RKO (cell line): ENCODE data around the gene ARHGAP28.
A peak's percentile ranks its signal among the peaks of the same experiment; 100 is the strongest.
"Not testable (repeated sequence)": the region's sequence is repeated elsewhere in the genome, so short reads cannot be mapped to it uniquely, and the experiment has no call there.

Experiments
- DNase-seq: peaks from one replicate; pipeline ENCODE4 v3.0.0-alpha.2; 2016; ENCODE audit warnings: low spot score

Gene ARHGAP28

DNA sequence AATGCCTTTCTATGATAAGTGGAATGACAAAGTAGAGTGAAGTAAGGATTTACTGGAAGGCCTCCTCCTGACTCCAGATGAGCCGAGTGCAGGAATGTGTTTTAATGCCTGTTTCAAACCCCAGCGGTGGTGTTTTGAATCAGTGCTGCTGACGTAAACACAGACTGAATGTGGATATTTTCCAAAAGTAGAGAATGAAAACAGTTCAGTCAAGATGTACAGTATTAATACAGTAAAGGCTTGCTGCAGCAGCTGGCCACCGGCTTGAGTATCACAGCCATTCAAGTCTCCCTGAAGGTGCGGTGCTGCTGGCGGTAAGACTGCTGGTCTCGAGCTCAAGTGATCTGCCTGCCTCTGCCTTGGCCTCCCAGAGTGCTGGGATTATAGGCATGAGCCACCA lies 46.7 kb downstream of the ARHGAP28 start:
- no peak for DNase-seq

- DNase-seq = no peak
Observed at GRCh38 chr18:6777509-6777908, 48.0 kb downstream of the ARHGAP28 start.

- DNase-seq = no peak
Observed at GRCh38 chr18:6778459-6779247, 49.1 kb downstream of the ARHGAP28 start.

GRCh38 chr18:6781142-6781714 lies 51.7 kb downstream of the ARHGAP28 start:
- DNase-seq = no peak

GRCh38 chr18:6781796-6782195 lies 52.3 kb downstream of the ARHGAP28 start:
- DNase-seq = peak; percentile 3

DNA sequence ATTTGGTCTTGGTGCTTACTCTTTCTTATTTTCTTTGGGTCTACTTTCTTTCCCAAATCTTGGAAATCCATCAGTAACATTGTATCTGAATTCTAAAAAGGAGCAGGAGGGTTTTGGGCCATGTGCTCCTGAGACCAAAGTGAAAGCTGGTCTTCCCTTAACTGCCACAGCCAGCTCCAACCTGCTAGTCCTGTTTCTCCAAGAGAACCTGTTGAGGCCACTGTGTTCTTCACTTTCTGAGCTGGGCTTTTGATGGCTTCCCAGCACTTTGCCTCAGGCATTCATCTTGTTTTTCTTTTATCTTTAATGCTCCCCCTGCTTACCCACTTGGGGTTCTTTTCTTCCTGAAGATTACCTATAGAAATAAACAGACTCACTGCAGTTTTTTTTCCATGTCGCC lies 53.3 kb downstream of the ARHGAP28 start:
- DNase-seq = no peak

- no peak for DNase-seq
Observed at GRCh38 chr18:6784046-6784445, 54.5 kb downstream of the ARHGAP28 start.

GRCh38 chr18:6785001-6785400 lies 55.5 kb downstream of the ARHGAP28 start:
- DNase-seq = no peak

- DNase-seq = no peak
Observed at GRCh38 chr18:6785411-6785810, 55.9 kb downstream of the ARHGAP28 start.

- no peak for DNase-seq
Observed at GRCh38 chr18:6792391-6792790, 62.9 kb downstream of the ARHGAP28 start.

- DNase-seq = no peak
Observed at GRCh38 chr18:6793455-6793854, 63.9 kb downstream of the ARHGAP28 start.

DNA sequence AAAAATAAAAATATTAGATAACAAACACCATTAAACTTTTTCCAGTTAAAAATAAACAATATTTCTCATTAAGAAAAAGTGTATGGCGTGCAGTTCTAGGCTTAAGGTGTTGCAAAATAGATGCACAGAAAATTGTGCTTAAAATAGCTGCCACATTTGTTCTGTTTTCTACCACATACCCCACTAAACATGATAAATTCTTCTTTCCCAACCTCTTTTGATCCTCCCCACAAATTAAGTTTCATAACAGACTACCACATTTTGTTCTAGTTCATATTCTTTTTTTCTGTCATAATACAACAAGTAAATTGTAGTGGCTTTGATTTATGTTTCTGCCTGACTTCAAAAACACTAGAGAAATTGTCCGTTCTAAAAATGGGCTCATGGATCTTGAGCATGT lies 64.5 kb downstream of the ARHGAP28 start:
- DNase-seq = no peak

- DNase-seq = no peak
Observed at GRCh38 chr18:6795307-6795706, 65.8 kb downstream of the ARHGAP28 start.

DNA sequence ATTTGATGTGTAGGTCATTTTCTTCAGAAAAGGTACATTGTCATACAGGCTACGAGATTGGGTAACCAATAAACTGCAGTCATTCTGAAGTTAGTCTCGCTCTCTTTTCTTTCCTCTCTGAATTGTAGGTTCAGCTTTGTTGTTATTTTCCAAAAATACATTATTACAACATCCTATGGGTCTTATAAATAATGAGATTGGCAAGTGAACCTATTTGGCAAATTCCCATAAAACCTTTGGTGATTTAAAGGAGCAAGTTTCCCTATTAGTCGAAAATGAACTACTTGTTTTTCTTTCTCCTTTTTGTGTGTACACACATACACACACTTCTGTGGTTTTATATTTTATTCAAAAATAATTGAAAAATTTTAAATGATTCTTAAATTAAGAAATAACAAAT lies 67.0 kb downstream of the ARHGAP28 start:
- DNase-seq = no peak

DNA sequence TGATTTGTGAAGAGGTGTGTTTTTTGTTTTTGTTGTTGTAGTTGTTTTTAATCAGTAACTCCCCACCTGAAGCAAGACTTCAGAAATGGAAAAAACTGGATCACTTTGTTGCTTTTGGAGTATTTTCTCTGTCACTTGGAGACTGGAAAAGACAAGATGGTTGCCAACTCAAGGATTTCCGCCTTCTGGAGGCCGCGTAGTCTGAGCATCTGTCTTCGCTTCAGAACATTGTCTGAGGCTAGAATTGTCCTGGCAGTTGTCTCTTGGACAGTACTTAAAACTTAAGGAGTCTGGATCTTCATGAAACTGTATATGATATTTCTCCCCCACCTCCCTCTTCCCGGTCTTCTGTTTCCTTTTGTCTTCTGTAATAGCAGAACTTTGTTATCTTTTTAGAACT lies 67.7 kb downstream of the ARHGAP28 start:
- DNase-seq = no peak

GRCh38 chr18:6798896-6799295 lies 69.4 kb downstream of the ARHGAP28 start:
- no peak for DNase-seq

GRCh38 chr18:6800309-6800708 lies 70.8 kb downstream of the ARHGAP28 start:
- not testable (repeated sequence) for DNase-seq

DNA sequence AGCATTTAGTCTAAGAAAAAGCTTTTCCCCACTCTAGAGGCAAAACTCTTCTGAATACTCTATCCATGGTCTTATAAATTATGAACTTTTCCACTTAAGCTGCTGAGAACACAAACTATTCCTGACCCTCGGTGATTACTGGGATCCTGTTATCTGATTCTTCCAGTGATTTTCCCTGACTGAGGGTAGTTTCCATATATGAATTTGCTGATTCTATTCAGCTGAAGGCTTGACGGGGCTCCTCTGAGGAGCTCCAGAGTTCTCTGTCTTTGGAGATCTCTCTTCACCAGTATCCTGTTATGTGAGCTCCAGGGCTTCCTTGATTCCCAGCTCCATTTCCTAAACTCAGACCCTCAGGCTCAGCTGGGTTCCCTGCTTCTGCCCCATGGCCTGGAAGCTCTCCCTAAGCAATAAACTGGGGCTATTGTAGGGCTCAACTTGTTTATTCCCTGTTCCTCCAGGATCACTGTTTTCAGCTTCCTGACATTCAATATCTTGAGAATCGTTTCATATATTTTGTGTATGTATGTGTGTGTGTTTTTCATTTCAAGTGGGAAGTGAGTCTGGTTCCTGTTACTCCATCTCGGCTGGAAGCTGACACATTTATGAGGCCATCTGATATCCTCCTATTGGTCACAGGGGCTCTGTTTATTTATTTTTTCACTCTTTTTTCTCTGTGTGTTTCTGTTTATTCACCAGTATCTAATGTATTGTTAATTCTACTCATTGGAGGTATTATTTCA lies 78.2 kb downstream of the ARHGAP28 start:
- no peak for DNase-seq

GRCh38 chr18:6810191-6810590 lies 80.7 kb downstream of the ARHGAP28 start:
- no peak for DNase-seq

DNA sequence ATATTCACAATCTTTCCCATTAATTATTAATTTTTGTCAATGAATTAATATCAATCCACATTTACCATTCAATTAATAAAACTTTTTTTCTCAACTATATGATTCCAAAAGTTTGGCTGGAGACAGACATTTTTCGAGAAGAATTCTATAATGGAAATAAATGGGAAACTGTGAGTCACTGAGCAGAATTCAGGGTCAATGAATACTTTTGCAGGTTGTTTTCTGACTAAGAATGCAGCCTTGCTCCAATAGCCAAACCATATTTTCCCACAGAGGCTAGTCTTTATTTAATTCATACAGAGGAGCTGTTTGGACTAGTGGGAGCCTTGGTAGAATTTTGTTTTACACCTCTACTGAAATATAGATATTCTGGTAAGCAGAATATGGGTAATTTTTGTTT lies 82.3 kb downstream of the ARHGAP28 start:
- DNase-seq = no peak

DNA sequence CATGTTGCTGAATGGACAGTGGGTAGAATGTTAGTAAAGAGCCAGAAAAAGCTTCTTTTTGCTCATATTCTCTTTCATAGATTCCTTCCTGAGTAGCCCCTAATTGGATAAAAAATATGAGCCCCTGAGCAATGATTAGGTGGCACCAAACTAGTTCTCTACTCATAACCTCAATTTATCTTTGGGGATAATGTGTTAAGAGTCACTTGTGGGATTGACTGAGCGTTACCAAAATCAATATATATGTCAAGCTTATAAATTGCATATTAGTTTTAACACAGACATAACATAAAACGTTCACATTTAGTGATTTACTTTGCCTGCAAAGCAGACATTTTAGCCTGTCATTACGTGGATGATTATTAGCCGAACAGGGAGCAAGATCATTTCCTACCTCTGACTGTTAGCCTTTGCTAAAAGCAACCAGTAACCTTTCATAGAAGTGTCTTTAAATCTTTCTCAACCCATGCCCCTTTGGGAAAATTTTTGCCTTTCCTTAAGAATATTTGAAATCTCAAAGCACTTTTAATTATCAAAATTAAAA lies 85.4 kb downstream of the ARHGAP28 start:
- no peak for DNase-seq

- DNase-seq = no peak
Observed at GRCh38 chr18:6816154-6816553, 86.6 kb downstream of the ARHGAP28 start.

- no peak for DNase-seq
Observed at GRCh38 chr18:6819332-6819731, 89.8 kb downstream of the ARHGAP28 start.
